SU-DHL-6 (cell line): ENCODE results near the gene CXCR5.

Experiments used
- H2AFZ ChIP-seq: fragments of 200-600 bp; sonication (generic); 2 replicates; pipeline ENCODE4 v1.6.1; 2014; ENCODE audit warnings: low read depth, mild to moderate bottlenecking, moderate library complexity, mixed read lengths, antibody characterized with exemption, low read length; ENCODE audit not compliant: severe bottlenecking
- H3F3A ChIP-seq: fragments of 200-600 bp; shearing (Covaris generic); 2 replicates; pipeline ENCODE4 v1.6.0; 2016; ENCODE audit warnings: antibody characterized with exemption, mild to moderate bottlenecking; ENCODE audit not compliant: insufficient read depth
- H3K27ac ChIP-seq: fragments of 200-600 bp; sonication (generic); 2 replicates; pipeline ENCODE4 v1.5.1; 2016; ENCODE audit warnings: low read depth, mild to moderate bottlenecking, low read length, moderate library complexity, mixed read lengths
- H3K27me3 ChIP-seq: fragments of 200-600 bp; sonication (generic), shearing (Covaris generic); 2 replicates; pipeline ENCODE4 v1.6.0; 2014; ENCODE audit warnings: mild to moderate bottlenecking, low read length
- H3K36me3 ChIP-seq: fragments of 200-600 bp; sonication (generic); 2 replicates; pipeline ENCODE4 v1.6.1; 2014; ENCODE audit warnings: mild to moderate bottlenecking, low read length, mixed read lengths
- H3K4me2 ChIP-seq: fragments of 300-600, 200-600 bp; shearing (Covaris generic), sonication (generic); 2 replicates; pipeline ENCODE4 v1.6.0; 2014; ENCODE audit warnings: low read length, low read depth, mild to moderate bottlenecking; ENCODE audit not compliant: poor library complexity, severe bottlenecking
- H3K4me3 ChIP-seq: fragments of 200-600 bp; sonication (generic); 2 replicates; pipeline ENCODE4 v1.5.1; 2014; ENCODE audit warnings: antibody characterized with exemption, low read length, mild to moderate bottlenecking, mixed read lengths; ENCODE audit not compliant: insufficient read depth, poor library complexity, severe bottlenecking
- H3K79me2 ChIP-seq: fragments of 200-600 bp; sonication (generic); 2 replicates; pipeline ENCODE4 v1.6.1; 2014; ENCODE audit warnings: mild to moderate bottlenecking, low read length, moderate library complexity; ENCODE audit not compliant: insufficient read depth
- H3K9ac ChIP-seq: fragments of 200-600 bp; sonication (generic); 2 replicates; pipeline ENCODE4 v1.7.0; 2014; ENCODE audit warnings: mild to moderate bottlenecking, low read length
- H3K9me2 ChIP-seq: fragments of 200-600 bp; sonication (generic); replicated peaks from 2 replicates; pipeline ENCODE4 v1.6.1; 2014; ENCODE audit warnings: low read length; ENCODE audit not compliant: insufficient read depth
- H3K9me3 ChIP-seq: fragments of 200-600 bp; sonication (generic); 2 replicates; pipeline ENCODE4 v1.6.1; 2014; ENCODE audit warnings: low read length, mixed read lengths; ENCODE audit not compliant: insufficient read depth
- H4K20me1 ChIP-seq: fragments of 200-600 bp; sonication (generic); 2 replicates; pipeline ENCODE4 v1.6.1; 2014; ENCODE audit warnings: low read depth, mild to moderate bottlenecking, antibody characterized with exemption, low read length, moderate library complexity, mixed read lengths
- CTCF ChIP-seq: fragments of 200-600 bp; sonication (generic); IDR thresholded peaks from one replicate; pipeline ENCODE4 v1.5.1; 2017; ENCODE audit warnings: antibody characterized with exemption, mild to moderate bottlenecking, low read length, moderate library complexity; ENCODE audit not compliant: insufficient read depth, poor library complexity, severe bottlenecking
- EZH2phosphoT487 ChIP-seq: fragments of 200-600 bp; sonication (generic), shearing (Covaris generic); conservative IDR thresholded peaks from 2 replicates; pipeline ENCODE4 v1.6.1; 2018; ENCODE audit warnings: mild to moderate bottlenecking, antibody characterized with exemption, low read length, moderate library complexity, mixed read lengths

Gene CXCR5, protein sequence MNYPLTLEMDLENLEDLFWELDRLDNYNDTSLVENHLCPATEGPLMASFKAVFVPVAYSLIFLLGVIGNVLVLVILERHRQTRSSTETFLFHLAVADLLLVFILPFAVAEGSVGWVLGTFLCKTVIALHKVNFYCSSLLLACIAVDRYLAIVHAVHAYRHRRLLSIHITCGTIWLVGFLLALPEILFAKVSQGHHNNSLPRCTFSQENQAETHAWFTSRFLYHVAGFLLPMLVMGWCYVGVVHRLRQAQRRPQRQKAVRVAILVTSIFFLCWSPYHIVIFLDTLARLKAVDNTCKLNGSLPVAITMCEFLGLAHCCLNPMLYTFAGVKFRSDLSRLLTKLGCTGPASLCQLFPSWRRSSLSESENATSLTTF

DNA sequence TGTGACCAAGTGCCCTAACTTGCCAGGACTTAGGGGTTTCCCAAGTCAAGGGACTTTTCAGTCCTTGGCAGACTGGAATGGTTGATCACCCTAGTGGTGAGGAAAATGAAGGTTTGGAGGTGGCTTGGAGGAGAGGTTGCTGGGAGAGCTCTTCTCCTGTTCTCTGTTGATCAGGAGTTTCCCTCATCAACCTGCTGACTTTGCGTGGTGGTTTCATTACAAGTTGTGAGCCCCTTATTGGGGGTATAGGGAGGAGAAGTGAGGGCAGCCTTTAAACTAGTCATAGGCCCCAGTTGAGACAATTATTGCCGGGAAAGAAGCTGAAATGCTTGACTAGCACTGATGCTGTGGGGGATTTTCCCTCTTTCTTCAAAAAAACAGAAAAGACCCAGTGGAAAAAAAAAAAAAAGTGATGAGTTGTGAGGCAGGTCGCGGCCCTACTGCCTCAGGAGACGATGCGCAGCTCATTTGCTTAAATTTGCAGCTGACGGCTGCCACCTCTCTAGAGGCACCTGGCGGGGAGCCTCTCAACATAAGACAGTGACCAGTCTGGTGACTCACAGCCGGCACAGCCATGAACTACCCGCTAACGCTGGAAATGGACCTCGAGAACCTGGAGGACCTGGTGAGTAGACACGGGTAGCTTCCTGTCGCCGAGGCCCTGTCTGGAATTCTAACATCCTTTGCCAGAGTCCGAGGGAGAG is at the start of gene CXCR5:
CXCR5 (plus strand) TSS at position 525 of the 704 bp plus-strand sequence; CDS start at position 575, 50 bp downstream.
- H3K9ac ChIP-seq: peak within 1 kb of the TSS; percentile 71
- H3K9me3 ChIP-seq: no peaks in the 10 kb centered on the region
- H4K20me1 ChIP-seq: no peaks in the 10 kb centered on the region
- no peaks in the 10 kb centered on the region for H3K36me3 ChIP-seq
- no peak for TF ChIP-seq EZH2phosphoT487
- TF ChIP-seq CTCF: no peak
- peaks cover 29% of the 10 kb centered on the region; the same call in 1 of the 2 replicates for H3K79me2 ChIP-seq
- H3K27ac ChIP-seq: peak within 1 kb of the TSS; percentile 65
- H2AFZ ChIP-seq: no peak within 1 kb of the TSS
- no peaks in the 10 kb centered on the region for H3K9me2 ChIP-seq
- peak within 1 kb of the TSS; percentile 80 for H3K4me2 ChIP-seq
- peak within 1 kb of the TSS; percentile 67 for H3K4me3 ChIP-seq
- H3F3A ChIP-seq: peaks cover 19% of the 10 kb centered on the region; the same call in 1 of the 2 replicates
- H3K27me3 ChIP-seq: no peaks in the 10 kb centered on the region

GRCh38 chr11:118834427-118835028 is 49.2 kb upstream of the CXCR5 start:
- no peaks in the 10 kb centered on the region for H3K36me3 ChIP-seq
- H3K27me3 ChIP-seq: no peaks in the 10 kb centered on the region
- H3K4me2 ChIP-seq: peak overlapping the region; percentile 28
- H3K9ac ChIP-seq: no peak overlapping the region
- TF ChIP-seq CTCF (no peak), EZH2phosphoT487 (no peak)
- H2AFZ ChIP-seq: peak overlapping the region; percentile 55
- no peaks in the 10 kb centered on the region for H3K79me2 ChIP-seq
- H3K9me3 ChIP-seq: no peaks in the 10 kb centered on the region
- H3K4me3 ChIP-seq: no peak overlapping the region
- no peaks in the 10 kb centered on the region for H3K9me2 ChIP-seq
- H3F3A ChIP-seq: no peaks in the 10 kb centered on the region
- no peaks in the 10 kb centered on the region for H4K20me1 ChIP-seq
- no peak overlapping the region for H3K27ac ChIP-seq

- TF ChIP-seq CTCF (no peak), EZH2phosphoT487 (no peak)
- Histone ChIP-seq H3K27ac (no peak overlapping the region), H3K36me3 (no peaks in the 10 kb centered on the region), H3K9me3 (no peaks in the 10 kb centered on the region), H3K4me3 (no peak overlapping the region), H3K9me2 (no peaks in the 10 kb centered on the region), H3F3A (no peaks in the 10 kb centered on the region), H3K27me3 (no peaks in the 10 kb centered on the region), H3K4me2 (no peak overlapping the region), H3K9ac (no peak overlapping the region), H4K20me1 (no peaks in the 10 kb centered on the region), H2AFZ (no peak overlapping the region), H3K79me2 (no peaks in the 10 kb centered on the region)
Measured at GRCh38 chr11:118837868-118838267, 45.8 kb upstream of the CXCR5 start.
